Cardiac fibroblast (primary cell): Measurements from ENCODE around the gene RPIA.
"Not testable (repeated sequence)": the region's sequence is repeated elsewhere in the genome, so short reads cannot be mapped to it uniquely, and the experiment has no call there.

ENCODE experiments used
- DNase-seq, 2 donors: peaks; one replicate each; pipeline versions ENCODE4 v3.0.0 to v3.0.0-alpha.2; 2010; ENCODE audit warnings: low read depth in 2 of 2
- H3K4me3 ChIP-seq, 2 donors: replicated peaks in 1 of 2; 1 replicate in 1 of 2; 2 replicates in 1 of 2; pipeline ENCODE4 v1.5.1; 2011; ENCODE audit warnings: low read depth in 2 of 2, low read length in 2 of 2, mild to moderate bottlenecking in 2 of 2, moderate library complexity in 1 of 2
- TF ChIP-seq, protein P1 (sequence below): IDR thresholded peaks from one replicate; pipeline ENCODE4 v1.5.1; 2011; ENCODE audit warnings: low read depth, mild to moderate bottlenecking, low read length, inconsistent platforms

Gene RPIA

DNA sequence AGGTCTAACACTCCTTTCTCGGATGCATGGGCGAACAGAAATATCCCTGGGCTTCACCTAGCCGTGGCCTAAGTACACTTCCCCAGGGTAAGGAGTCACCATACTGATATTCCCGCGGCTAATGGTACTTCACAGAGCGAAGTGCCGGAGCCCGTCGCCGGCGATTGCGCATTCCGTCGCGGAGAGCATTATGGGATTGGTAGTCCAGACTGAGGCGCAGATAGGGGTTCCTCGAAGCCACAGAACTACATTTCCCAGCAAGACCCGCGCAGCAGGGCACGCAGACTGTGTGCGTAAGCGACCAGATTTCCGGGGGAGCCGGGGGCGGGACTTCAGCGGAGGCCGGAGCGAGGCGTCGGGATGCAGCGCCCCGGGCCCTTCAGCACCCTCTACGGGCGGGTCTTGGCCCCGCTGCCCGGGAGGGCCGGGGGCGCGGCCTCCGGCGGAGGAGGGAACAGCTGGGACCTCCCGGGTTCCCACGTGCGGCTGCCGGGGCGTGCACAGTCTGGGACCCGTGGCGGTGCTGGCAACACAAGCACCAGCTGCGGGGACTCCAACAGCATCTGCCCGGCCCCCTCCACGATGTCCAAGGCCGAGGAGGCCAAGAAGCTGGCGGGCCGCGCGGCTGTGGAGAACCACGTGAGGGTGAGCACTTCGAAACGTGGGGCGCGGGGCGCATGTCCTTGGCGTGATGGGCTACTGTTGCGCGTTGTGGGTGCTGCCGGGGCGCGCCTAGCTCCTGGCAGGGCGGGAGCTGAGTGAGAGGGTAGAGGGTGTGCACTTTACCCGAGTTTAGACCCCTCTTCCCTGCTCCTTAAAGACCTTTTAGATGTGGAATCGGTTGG lies at the start of gene RPIA:
TSS of gene RPIA (plus strand) at position 335 of the 845 bp plus-strand sequence. CDS start at position 361, 26 bp downstream.
- TF ChIP-seq, protein P1, sequence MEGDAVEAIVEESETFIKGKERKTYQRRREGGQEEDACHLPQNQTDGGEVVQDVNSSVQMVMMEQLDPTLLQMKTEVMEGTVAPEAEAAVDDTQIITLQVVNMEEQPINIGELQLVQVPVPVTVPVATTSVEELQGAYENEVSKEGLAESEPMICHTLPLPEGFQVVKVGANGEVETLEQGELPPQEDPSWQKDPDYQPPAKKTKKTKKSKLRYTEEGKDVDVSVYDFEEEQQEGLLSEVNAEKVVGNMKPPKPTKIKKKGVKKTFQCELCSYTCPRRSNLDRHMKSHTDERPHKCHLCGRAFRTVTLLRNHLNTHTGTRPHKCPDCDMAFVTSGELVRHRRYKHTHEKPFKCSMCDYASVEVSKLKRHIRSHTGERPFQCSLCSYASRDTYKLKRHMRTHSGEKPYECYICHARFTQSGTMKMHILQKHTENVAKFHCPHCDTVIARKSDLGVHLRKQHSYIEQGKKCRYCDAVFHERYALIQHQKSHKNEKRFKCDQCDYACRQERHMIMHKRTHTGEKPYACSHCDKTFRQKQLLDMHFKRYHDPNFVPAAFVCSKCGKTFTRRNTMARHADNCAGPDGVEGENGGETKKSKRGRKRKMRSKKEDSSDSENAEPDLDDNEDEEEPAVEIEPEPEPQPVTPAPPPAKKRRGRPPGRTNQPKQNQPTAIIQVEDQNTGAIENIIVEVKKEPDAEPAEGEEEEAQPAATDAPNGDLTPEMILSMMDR: peak; percentile 46

DNA sequence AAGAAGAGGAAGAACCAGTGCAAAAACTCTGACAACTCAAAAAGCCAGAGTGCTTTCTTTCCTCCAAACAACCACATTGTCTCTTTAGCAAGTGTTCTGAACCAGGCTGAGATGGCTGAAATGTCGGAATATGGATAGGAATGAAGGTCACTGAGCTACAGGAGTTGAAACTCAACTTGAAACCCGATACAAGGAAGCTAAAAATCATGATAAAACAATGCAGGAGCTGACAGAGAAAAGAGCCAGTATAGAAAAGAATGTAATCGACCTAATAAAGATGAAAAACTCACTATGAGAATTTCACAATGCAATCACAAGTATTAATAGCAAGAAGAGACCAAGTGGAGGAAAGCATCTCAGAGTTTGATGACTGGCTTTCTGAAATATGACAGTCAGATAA lies 49.2 kb upstream of the RPIA start:
- TF ChIP-seq, protein P1: no peak
- no peak overlapping the region for H3K4me3 ChIP-seq
- no peak for DNase-seq

More for the DNA sequence above, at the start of gene RPIA:
- DNase-seq: peak; percentile 99
- H3K4me3 ChIP-seq: peak within 1 kb of the TSS; percentile 81 to 91

DNA sequence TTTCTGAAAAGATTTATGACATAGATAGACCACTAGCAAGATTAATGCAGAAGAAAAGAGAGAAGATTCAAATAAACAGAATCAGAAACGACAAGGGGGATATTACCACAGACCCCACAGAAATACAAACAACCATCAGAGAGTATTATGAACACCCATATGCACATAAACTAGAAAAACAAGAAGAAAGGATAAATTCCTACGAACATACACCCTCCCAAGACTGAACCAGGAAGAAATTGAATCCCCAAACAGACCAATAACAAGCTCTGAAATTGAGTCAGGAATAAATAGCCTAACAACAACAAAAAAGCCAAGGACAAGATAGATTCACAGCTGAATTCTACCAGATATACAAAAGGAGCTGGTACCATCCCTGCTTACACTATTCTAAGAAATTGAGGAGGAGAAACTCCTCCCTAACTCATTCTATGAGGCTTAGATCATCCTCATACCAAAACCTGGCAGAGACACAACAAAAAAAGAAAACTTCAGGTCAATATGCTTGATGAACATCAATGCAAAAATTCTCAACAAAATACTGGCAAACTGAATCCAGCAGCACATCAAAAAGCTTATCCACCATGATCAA lies 46.1 kb upstream of the RPIA start:
- not testable (repeated sequence) for H3K4me3 ChIP-seq, DNase-seq

DNA sequence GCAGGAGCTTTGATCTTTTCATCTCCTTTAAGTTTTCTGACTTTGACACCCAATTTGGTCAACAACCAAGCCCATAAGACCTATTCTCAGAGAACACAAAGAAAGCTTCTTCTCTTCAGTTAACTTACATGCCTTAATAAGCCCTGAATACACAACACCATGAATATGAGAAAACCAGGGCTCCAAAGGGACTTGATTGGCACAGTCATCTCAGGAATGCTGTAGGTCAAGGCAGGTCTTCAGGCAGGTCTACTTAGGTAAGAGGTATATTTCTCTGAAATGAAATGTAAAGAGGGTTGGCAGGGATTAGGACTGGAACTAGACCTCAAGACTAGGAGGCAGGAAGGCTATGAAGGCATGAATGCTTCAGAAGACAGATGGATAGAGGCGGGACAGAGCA lies 39.8 kb upstream of the RPIA start:
- no peak overlapping the region for H3K4me3 ChIP-seq
- TF ChIP-seq, protein P1: no peak
- DNase-seq: no peak

DNA sequence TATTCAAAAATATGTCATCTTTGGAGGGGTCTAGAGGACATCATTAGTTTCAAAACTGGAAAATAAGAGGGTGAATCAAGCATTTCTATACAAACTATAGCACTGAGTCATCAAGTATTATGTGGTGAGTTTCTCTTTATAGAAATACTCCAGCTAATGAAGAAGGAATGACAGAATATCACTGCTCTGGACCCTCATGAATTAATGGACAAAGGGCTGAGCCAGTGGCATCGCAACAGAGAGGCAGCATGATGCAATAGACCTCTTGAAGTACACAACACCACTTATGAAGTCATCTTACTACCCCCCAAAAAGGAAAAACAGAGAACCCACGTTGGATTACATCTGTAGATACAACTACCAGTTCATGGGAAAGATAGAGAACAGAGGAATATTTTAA lies 36.8 kb upstream of the RPIA start:
- peak; percentile 34 to 82 for DNase-seq
- H3K4me3 ChIP-seq: no peak overlapping the region
- TF ChIP-seq, protein P1: no peak

DNA sequence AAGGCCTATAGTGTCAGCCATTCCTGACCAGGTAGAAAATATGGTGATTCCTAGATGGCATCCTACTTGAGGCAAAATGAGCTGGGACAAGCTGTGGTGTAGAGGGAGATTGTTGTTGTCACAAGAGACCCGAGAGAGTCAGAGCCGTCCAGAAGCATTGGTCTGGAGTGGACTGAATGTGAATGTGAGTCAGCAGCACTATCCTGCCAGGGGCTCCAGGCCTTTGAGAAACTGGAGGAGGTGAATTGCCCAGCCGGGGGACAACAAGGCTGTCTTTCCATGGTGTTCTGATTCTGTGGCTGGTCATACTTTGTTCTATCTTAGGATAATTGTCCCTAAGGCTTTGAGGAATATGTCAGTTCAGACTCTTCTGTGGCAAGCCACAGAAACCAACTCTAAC lies 34.8 kb upstream of the RPIA start:
- peak; percentile 50 to 61 for DNase-seq
- TF ChIP-seq, protein P1: no peak
- H3K4me3 ChIP-seq: no peak overlapping the region

DNA sequence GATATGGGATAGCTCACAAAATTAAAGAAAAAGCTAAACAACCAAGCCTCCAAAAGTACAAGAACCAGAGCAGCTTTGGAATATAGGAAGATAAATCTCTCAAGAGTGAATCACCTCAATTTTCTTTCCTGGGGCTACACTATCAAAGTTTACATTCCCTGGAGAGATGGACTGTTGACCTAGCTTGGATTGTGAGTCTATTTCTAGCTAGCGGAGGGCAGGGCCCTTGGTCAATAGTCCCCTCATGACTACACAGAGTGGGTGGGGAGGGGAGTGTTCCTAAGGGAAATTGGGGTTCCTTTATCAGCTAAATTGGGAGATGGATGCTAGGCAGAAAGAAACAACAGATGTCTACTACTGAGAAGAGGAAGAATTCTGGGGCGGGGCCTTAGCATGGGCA lies 34.3 kb upstream of the RPIA start:
- H3K4me3 ChIP-seq: no peak overlapping the region
- peak; percentile 20 to 46 for DNase-seq
- TF ChIP-seq, protein P1: no peak
